Measurements from ENCODE around the gene KATNAL1.

Gene KATNAL1

GRCh38 chr13:30321256-30321655 lies 13.9 kb upstream of the KATNAL1 start:
- peaks cover 2% of the 10 kb centered on the region; the same call in 1 of the 2 replicates for H3K79me2 ChIP-seq (ENCODE audit: control insufficient read depth, low read length)
- H4K20me1 ChIP-seq (ENCODE audit: control insufficient read depth, insufficient read depth, low read depth, low read length), result no peaks in the 10 kb centered on the region
- H3K27ac ChIP-seq (ENCODE audit: low read depth, low read length), result no peak overlapping the region
- no peak overlapping the region for H3K4me3 ChIP-seq (ENCODE audit: low read length)
- peaks cover 9% of the 10 kb centered on the region for H3F3A ChIP-seq (ENCODE audit: control insufficient read depth, insufficient read depth)
- H3K9me2 ChIP-seq (replicated peaks; ENCODE audit: control insufficient read depth, low read length), result no peaks in the 10 kb centered on the region
- no peaks in the 10 kb centered on the region for H3K36me3 ChIP-seq (ENCODE audit: control insufficient read depth, low read length)
- H3K27me3 ChIP-seq (ENCODE audit: control insufficient read depth, low read length), result no peaks in the 10 kb centered on the region
- H3K4me1 ChIP-seq (ENCODE audit: control insufficient read depth, low read length), result peaks cover 77% of the 10 kb centered on the region
- TF ChIP-seq CTCF (IDR thresholded peaks at IDR 0.05; ENCODE audit: low read depth, low read length, poor library complexity, severe bottlenecking), result no peak
- TF ChIP-seq EZH2phosphoT487 (IDR thresholded peaks at IDR 0.05; ENCODE audit: borderline replicate concordance, low read length), result no peak
- H3K4me2 ChIP-seq (ENCODE audit: low read length), result no peak overlapping the region
- no peaks in the 10 kb centered on the region for H3K9me3 ChIP-seq (ENCODE audit: control insufficient read depth, insufficient read depth, low read length)

GRCh38 chr13:30319655-30320054 lies 12.3 kb upstream of the KATNAL1 start:
- no peak overlapping the region for H3K4me2 ChIP-seq (ENCODE audit: low read length)
- no peaks in the 10 kb centered on the region for H3K9me3 ChIP-seq (ENCODE audit: control insufficient read depth, insufficient read depth, low read length)
- H4K20me1 ChIP-seq (ENCODE audit: control insufficient read depth, insufficient read depth, low read depth, low read length), result no peaks in the 10 kb centered on the region
- peaks cover 5% of the 10 kb centered on the region; the same call in 1 of the 2 replicates for H3K79me2 ChIP-seq (ENCODE audit: control insufficient read depth, low read length)
- no peaks in the 10 kb centered on the region for H3K27me3 ChIP-seq (ENCODE audit: control insufficient read depth, low read length)
- TF ChIP-seq EZH2phosphoT487 (IDR thresholded peaks at IDR 0.05; ENCODE audit: borderline replicate concordance, low read length), result no peak
- no peak for TF ChIP-seq CTCF (IDR thresholded peaks at IDR 0.05; ENCODE audit: low read depth, low read length, poor library complexity, severe bottlenecking)
- no peak overlapping the region for H3K27ac ChIP-seq (ENCODE audit: low read depth, low read length)
- no peak overlapping the region for H3K4me3 ChIP-seq (ENCODE audit: low read length)
- H3K4me1 ChIP-seq (ENCODE audit: control insufficient read depth, low read length), result peaks cover 73% of the 10 kb centered on the region
- peaks cover 9% of the 10 kb centered on the region for H3F3A ChIP-seq (ENCODE audit: control insufficient read depth, insufficient read depth)
- H3K36me3 ChIP-seq (ENCODE audit: control insufficient read depth, low read length), result no peaks in the 10 kb centered on the region
- H3K9me2 ChIP-seq (replicated peaks; ENCODE audit: control insufficient read depth, low read length), result no peaks in the 10 kb centered on the region

GRCh38 chr13:30319130-30319529 lies 11.8 kb upstream of the KATNAL1 start:
- Histone ChIP-seq H3K4me2 (ENCODE audit: low read length) (peak overlapping the region; percentile 6; the same call in 1 of the 2 replicates), H3F3A (ENCODE audit: control insufficient read depth, insufficient read depth) (peaks cover 9% of the 10 kb centered on the region), H3K27me3 (ENCODE audit: control insufficient read depth, low read length) (no peaks in the 10 kb centered on the region), H3K36me3 (ENCODE audit: control insufficient read depth, low read length) (no peaks in the 10 kb centered on the region), H3K79me2 (ENCODE audit: control insufficient read depth, low read length) (peaks cover 7% of the 10 kb centered on the region; the same call in 1 of the 2 replicates), H3K9me3 (ENCODE audit: control insufficient read depth, insufficient read depth, low read length) (no peaks in the 10 kb centered on the region), H3K27ac (ENCODE audit: low read depth, low read length) (no peak overlapping the region), H3K4me3 (ENCODE audit: low read length) (no peak overlapping the region), H3K4me1 (ENCODE audit: control insufficient read depth, low read length) (peaks cover 73% of the 10 kb centered on the region), H3K9me2 (replicated peaks; ENCODE audit: control insufficient read depth, low read length) (no peaks in the 10 kb centered on the region), H4K20me1 (ENCODE audit: control insufficient read depth, insufficient read depth, low read depth, low read length) (no peaks in the 10 kb centered on the region)
- TF ChIP-seq EZH2phosphoT487 (IDR thresholded peaks at IDR 0.05; ENCODE audit: borderline replicate concordance, low read length) (no peak), CTCF (IDR thresholded peaks at IDR 0.05; ENCODE audit: low read depth, low read length, poor library complexity, severe bottlenecking) (no peak)

Data from DOHH2 (cell line).